Measurements from ENCODE around the gene FMR1.

Gene FMR1

GRCh38 chrX:147957291-147957690, 45.6 kb downstream of the FMR1 start:
- TF ChIP-seq TCF12 (IDR thresholded peaks at IDR 0.05; ENCODE audit: low read depth) (no peak), EP300 (IDR thresholded peaks at IDR 0.05; ENCODE audit: borderline replicate concordance) (no peak), ZBTB7A (IDR thresholded peaks at IDR 0.05; ENCODE audit: low read depth) (no peak)

GRCh38 chrX:147958291-147958690, 46.6 kb downstream of the FMR1 start:
- no peak for TF ChIP-seq TCF12 (IDR thresholded peaks at IDR 0.05; ENCODE audit: low read depth)

GRCh38 chrX:147960722-147961121, 49.0 kb downstream of the FMR1 start:
- TF ChIP-seq REST (IDR thresholded peaks at IDR 0.05; ENCODE audit: low read depth) = no peak
- TF ChIP-seq RAD21 (IDR thresholded peaks at IDR 0.05; ENCODE audit: low read depth) = no peak
- no peak for TF ChIP-seq EGR1 (IDR thresholded peaks at IDR 0.05)
- no peak for TF ChIP-seq TCF12 (IDR thresholded peaks at IDR 0.05; ENCODE audit: low read depth)
- TF ChIP-seq EP300 (IDR thresholded peaks at IDR 0.05; ENCODE audit: borderline replicate concordance) = no peak
- no peak for TF ChIP-seq TAF1 (IDR thresholded peaks at IDR 0.05; ENCODE audit: low read depth)
- TF ChIP-seq TEAD4 (IDR thresholded peaks at IDR 0.05) = no peak
- TF ChIP-seq ZBTB7A (IDR thresholded peaks at IDR 0.05; ENCODE audit: low read depth) = no peak
- TF ChIP-seq CEBPB (IDR thresholded peaks at IDR 0.05) = no peak
- no peak for TF ChIP-seq YY1 (IDR thresholded peaks at IDR 0.05; ENCODE audit: low read depth)
- TF ChIP-seq NFIC (IDR thresholded peaks at IDR 0.05) = no peak
- TF ChIP-seq USF1 (IDR thresholded peaks at IDR 0.05) = no peak
- TF ChIP-seq CREB1 (IDR thresholded peaks at IDR 0.05; ENCODE audit: low read depth) = no peak
- TF ChIP-seq FOXM1 (IDR thresholded peaks at IDR 0.05; ENCODE audit: borderline replicate concordance, low read depth) = no peak
- TF ChIP-seq MAX (IDR thresholded peaks at IDR 0.05) = no peak

- no peak for TF ChIP-seq CREB1 (IDR thresholded peaks at IDR 0.05; ENCODE audit: low read depth)
Observed at GRCh38 chrX:147962476-147962875, 50.8 kb downstream of the FMR1 start.

- TF ChIP-seq TEAD4 (IDR thresholded peaks at IDR 0.05) = no peak
- TF ChIP-seq CREB1 (IDR thresholded peaks at IDR 0.05; ENCODE audit: low read depth) = no peak
- no peak for TF ChIP-seq YY1 (IDR thresholded peaks at IDR 0.05; ENCODE audit: low read depth)
- no peak for TF ChIP-seq RAD21 (IDR thresholded peaks at IDR 0.05; ENCODE audit: low read depth)
- TF ChIP-seq NFIC (IDR thresholded peaks at IDR 0.05) = no peak
- TF ChIP-seq TCF12 (IDR thresholded peaks at IDR 0.05; ENCODE audit: low read depth) = no peak
- TF ChIP-seq EGR1 (IDR thresholded peaks at IDR 0.05) = no peak
- no peak for TF ChIP-seq USF1 (IDR thresholded peaks at IDR 0.05)
Observed at GRCh38 chrX:147978931-147979330, 67.2 kb downstream of the FMR1 start.

GRCh38 chrX:147981038-147981752, 69.5 kb downstream of the FMR1 start, which contains the start of gene FMR1NB:
Gene FMR1NB (plus strand): TSS chrX:147981337. CDS start chrX:147981403, 66 bp downstream.
- TF ChIP-seq NFIC (IDR thresholded peaks at IDR 0.05) (no peak), MAX (IDR thresholded peaks at IDR 0.05) (no peak), YY1 (IDR thresholded peaks at IDR 0.05; ENCODE audit: low read depth) (no peak), TAF1 (IDR thresholded peaks at IDR 0.05; ENCODE audit: low read depth) (no peak), EP300 (IDR thresholded peaks at IDR 0.05; ENCODE audit: borderline replicate concordance) (no peak), CREB1 (IDR thresholded peaks at IDR 0.05; ENCODE audit: low read depth) (no peak), FOXM1 (IDR thresholded peaks at IDR 0.05; ENCODE audit: borderline replicate concordance, low read depth) (no peak), TEAD4 (IDR thresholded peaks at IDR 0.05) (no peak), USF1 (IDR thresholded peaks at IDR 0.05) (no peak), ZBTB7A (IDR thresholded peaks at IDR 0.05; ENCODE audit: low read depth) (no peak), REST (IDR thresholded peaks at IDR 0.05; ENCODE audit: low read depth) (no peak), CEBPB (IDR thresholded peaks at IDR 0.05) (no peak), RAD21 (IDR thresholded peaks at IDR 0.05; ENCODE audit: low read depth) (no peak), TCF12 (IDR thresholded peaks at IDR 0.05; ENCODE audit: low read depth) (no peak), EGR1 (IDR thresholded peaks at IDR 0.05) (no peak)
